HepG2 (cell line): ENCODE measurements around the gene ADAR. TPM values are rescaled to one million over a fixed set of nuclear protein-coding genes. Genes with fewer than 3 reads are reported as not detected.
A peak's percentile ranks its signal among the peaks of the same experiment; 100 is the strongest.

Experiments used
- CCAR2 ChIP-seq: fragments of 200-400 bp; formaldehyde crosslinking; optimal IDR thresholded peaks from 2 replicates; pipeline ENCODE3; 2018; ENCODE audit warnings: low read depth, mild to moderate bottlenecking, low read length, moderate library complexity
- HMG20B ChIP-seq: conservative IDR thresholded peaks from 2 replicates; pipeline ENCODE4 v1.6.1; 2016; ENCODE audit warnings: missing genetic modification reagents, missing compliant biosample characterization
- MAFK ChIP-seq, 2 experiments: IDR thresholded peaks in 1 of 2; conservative IDR thresholded peaks in 1 of 2; 2 replicates each; pipeline ENCODE4 v1.6.1; 2011; ENCODE audit warnings: improper control_type of control experiment in 2 of 2, low read length in 2 of 2
- MTA1 ChIP-seq: sonication (generic); formaldehyde crosslinking; IDR thresholded peaks from 2 replicates; pipeline ENCODE4 v1.4.0; 2020; ENCODE audit warnings: missing genetic modification reagents, mild to moderate bottlenecking, borderline replicate concordance
- MTA3 ChIP-seq: sonication (generic); formaldehyde crosslinking; IDR thresholded peaks from 2 replicates; pipeline ENCODE4 v1.4.0; 2020; ENCODE audit warnings: missing genetic modification reagents
- NR2F1 ChIP-seq, 2 experiments: fragments of 450-650 bp in 1 of 2; formaldehyde crosslinking in 1 of 2; IDR thresholded peaks; 2 replicates each; pipeline versions ENCODE4 v1.5.0 to v1.6.1; 2016 to 2020; ENCODE audit warnings: mild to moderate bottlenecking in 1 of 2, missing compliant biosample characterization in 1 of 2, missing genetic modification reagents in 1 of 2, moderate library complexity in 1 of 2
- NR2F6 ChIP-seq, 2 experiments: IDR thresholded peaks; 2 replicates each; pipeline ENCODE4 v1.6.1; 2016; ENCODE audit warnings: antibody characterized with exemption in 1 of 2, mild to moderate bottlenecking in 1 of 2
- NRL ChIP-seq: sonication (generic); formaldehyde crosslinking; IDR thresholded peaks from 2 replicates; pipeline ENCODE4 v1.5.0; 2020; ENCODE audit warnings: missing genetic modification reagents, mild to moderate bottlenecking, moderate library complexity, borderline replicate concordance
- RFXANK ChIP-seq: IDR thresholded peaks from 2 replicates; pipeline ENCODE4 v1.6.1; 2016
- SNRNP70 ChIP-seq: fragments of 200-400 bp; formaldehyde crosslinking; IDR thresholded peaks from 2 replicates; pipeline ENCODE4 v1.6.1; 2017; ENCODE audit warnings: mild to moderate bottlenecking, low read depth, low read length, moderate library complexity
- ZBTB1 ChIP-seq: sonication (generic); formaldehyde crosslinking; IDR thresholded peaks from 2 replicates; pipeline ENCODE4 v1.4.0; 2020; ENCODE audit warnings: missing genetic modification reagents, borderline replicate concordance
- ZFAT ChIP-seq: sonication (generic); formaldehyde crosslinking; conservative IDR thresholded peaks from 2 replicates; pipeline ENCODE4 v1.8.1; 2023; ENCODE audit warnings: missing genetic modification reagents, inconsistent platforms
- ZNF3 ChIP-seq: IDR thresholded peaks from 2 replicates; pipeline ENCODE4 v1.7.0; 2017; ENCODE audit warnings: inconsistent platforms
- ZNF530 ChIP-seq: sonication (generic); formaldehyde crosslinking; IDR thresholded peaks from 2 replicates; pipeline ENCODE4 v1.5.0; 2020; ENCODE audit warnings: low read depth, mild to moderate bottlenecking, missing genetic modification reagents
- ZNF737 ChIP-seq: sonication (generic); formaldehyde crosslinking; IDR thresholded peaks from 2 replicates; pipeline ENCODE4 v1.5.0; 2020; ENCODE audit warnings: missing genetic modification reagents, mild to moderate bottlenecking, borderline replicate concordance
- ZNF761 ChIP-seq: sonication (generic); formaldehyde crosslinking; conservative IDR thresholded peaks from 2 replicates; pipeline ENCODE4 v1.4.0; 2020; ENCODE audit warnings: mild to moderate bottlenecking, missing genetic modification reagents
- ZNF792 ChIP-seq: IDR thresholded peaks from 2 replicates; pipeline ENCODE4 v1.6.1; 2016
- polyA plus RNA-seq, 8 experiments: library from polyadenylated mRNA; depleted of rRNA in 3 of 8; stranded (reverse) in 7 of 8; unstranded in 1 of 8; fragments of >200 nt; fragmentation: Illumina TruSeq in 4 of 8; extraction: Trizol in 4 of 8; gene quantifications; 2 replicates each; pipeline versions ENCODE4 v1.2.1 to v1.2.3, GENCODE V29; 2011 to 2016; ENCODE audit warnings: low read depth in 4 of 8, missing spikeins in 1 of 8, mixed read lengths in 1 of 8; ENCODE audit not compliant: insufficient read depth in 1 of 8
- total RNA-seq, 5 experiments: library from RNA; depleted of rRNA; stranded (reverse); fragments of >200 nt; fragmentation: Illumina TruSeq; extraction: Trizol; gene quantifications; 2 replicates each; pipeline ENCODE4 v1.2.3, GENCODE V29; 2016; ENCODE audit warnings: low read depth in 1 of 5
- TF ChIP-seq, protein P1 (sequence below): sonication (generic); formaldehyde crosslinking; IDR thresholded peaks from 2 replicates; pipeline ENCODE4 v1.8.1; 2023; ENCODE audit warnings: mild to moderate bottlenecking, missing genetic modification reagents
- TF ChIP-seq, protein P2 (sequence below): sonication (generic); formaldehyde crosslinking; IDR thresholded peaks from 2 replicates; pipeline ENCODE4 v1.4.0; 2020; ENCODE audit warnings: mild to moderate bottlenecking, low read depth, missing genetic modification reagents
- TF ChIP-seq, protein P3 (sequence below): sonication (generic); formaldehyde crosslinking; IDR thresholded peaks from 2 replicates; pipeline ENCODE4 v1.9.0; 2021; ENCODE audit warnings: missing genetic modification reagents, mild to moderate bottlenecking, borderline replicate concordance
- TF ChIP-seq, protein P4 (sequence below): sonication (generic); formaldehyde crosslinking; IDR thresholded peaks from 2 replicates; pipeline ENCODE4 v1.4.0; 2020; ENCODE audit warnings: missing genetic modification reagents
- TF ChIP-seq, protein P5 (sequence below): IDR thresholded peaks from 2 replicates; pipeline ENCODE4 v1.6.1; 2016; ENCODE audit warnings: missing compliant biosample characterization, missing genetic modification reagents, borderline replicate concordance

Gene ADAR
- total and polyA plus RNA-seq, 2 of the 13 experiments (the other 11 are each of a cell fraction or from before 2014, with no cell fraction given), result 70.8 to 86.2 TPM

DNA sequence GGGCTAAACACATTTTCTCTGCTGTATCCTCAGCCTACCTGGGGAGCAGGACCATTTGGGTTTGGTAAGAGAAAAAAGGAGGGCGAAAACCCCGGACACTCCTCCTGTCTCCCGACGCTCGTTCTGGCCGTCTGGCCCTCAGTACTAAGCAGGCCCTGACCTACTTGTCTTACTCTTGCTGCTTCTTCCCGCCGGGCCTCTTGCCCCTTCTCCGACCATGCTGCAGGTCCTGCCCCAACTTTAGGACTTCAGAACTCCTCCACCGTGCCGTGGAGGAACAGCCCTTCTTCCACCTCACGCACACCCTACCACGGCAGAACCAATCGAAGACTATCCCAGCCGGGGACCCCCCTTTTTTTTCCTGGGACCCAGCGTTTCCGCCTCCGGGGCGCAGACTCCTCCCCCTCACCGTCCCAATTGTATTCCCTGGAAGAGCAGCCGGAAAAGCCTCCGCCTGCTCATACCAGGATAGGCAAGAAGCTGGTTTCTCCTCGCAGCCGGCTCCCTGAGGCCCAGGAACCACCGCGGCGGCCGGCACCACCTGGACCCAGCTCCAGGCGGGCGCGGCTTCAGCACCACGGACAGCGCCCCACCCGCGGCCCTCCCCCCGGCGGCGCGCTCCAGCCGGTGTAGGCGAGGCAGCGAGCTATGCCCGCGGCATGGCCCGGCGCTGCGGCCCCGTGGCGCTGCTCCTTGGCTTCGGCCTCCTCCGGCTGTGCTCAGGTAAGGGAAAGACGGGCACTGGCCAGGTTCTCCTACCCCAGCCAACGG lies 40.4 kb downstream of the ADAR start, which contains the start of gene CHRNB2 (continued):
- TF ChIP-seq, protein P1, sequence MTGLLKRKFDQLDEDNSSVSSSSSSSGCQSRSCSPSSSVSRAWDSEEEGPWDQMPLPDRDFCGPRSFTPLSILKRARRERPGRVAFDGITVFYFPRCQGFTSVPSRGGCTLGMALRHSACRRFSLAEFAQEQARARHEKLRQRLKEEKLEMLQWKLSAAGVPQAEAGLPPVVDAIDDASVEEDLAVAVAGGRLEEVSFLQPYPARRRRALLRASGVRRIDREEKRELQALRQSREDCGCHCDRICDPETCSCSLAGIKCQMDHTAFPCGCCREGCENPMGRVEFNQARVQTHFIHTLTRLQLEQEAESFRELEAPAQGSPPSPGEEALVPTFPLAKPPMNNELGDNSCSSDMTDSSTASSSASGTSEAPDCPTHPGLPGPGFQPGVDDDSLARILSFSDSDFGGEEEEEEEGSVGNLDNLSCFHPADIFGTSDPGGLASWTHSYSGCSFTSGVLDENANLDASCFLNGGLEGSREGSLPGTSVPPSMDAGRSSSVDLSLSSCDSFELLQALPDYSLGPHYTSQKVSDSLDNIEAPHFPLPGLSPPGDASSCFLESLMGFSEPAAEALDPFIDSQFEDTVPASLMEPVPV, result peak; percentile 97
- TF ChIP-seq CCAR2 (no peak), MAFK (conservative IDR thresholded peaks at IDR 0.05 in 1 of 2, IDR thresholded peaks at IDR 0.05 in 1 of 2; ENCODE audit: low read length in 2 of 2) (no peak), MTA1 (CRISPR knock-in tag) (no peak; the same call in 1 of the 2 replicates), ZFAT (CRISPR knock-in tag) (no peak), ZNF3 (CRISPR knock-in tag) (peak; percentile 68; the same call in 1 of the 2 replicates), ZNF530 (CRISPR knock-in tag) (no peak), RFXANK (peak; percentile 89; the same call in 1 of the 2 replicates), ZNF761 (CRISPR knock-in tag) (peak; percentile 88; the same call in 1 of the 2 replicates), NR2F1 (CRISPR knock-in tag; IDR thresholded peaks at IDR 0.05) (no peak), ZNF737 (CRISPR knock-in tag) (no peak), MTA3 (CRISPR knock-in tag) (no peak), NR2F6 (IDR thresholded peaks at IDR 0.05) (no peak), NR2F6 (CRISPR knock-in tag; IDR thresholded peaks at IDR 0.05) (0 out of 2 replicates have a peak, but pooled peaks have one; percentile 29), NRL (peak; percentile 78), SNRNP70 (no peak), ZBTB1 (CRISPR knock-in tag) (no peak; the same call in 1 of the 2 replicates), HMG20B (no peak), ZNF792 (CRISPR knock-in tag) (peak; percentile 98)
- TF ChIP-seq, protein P2, sequence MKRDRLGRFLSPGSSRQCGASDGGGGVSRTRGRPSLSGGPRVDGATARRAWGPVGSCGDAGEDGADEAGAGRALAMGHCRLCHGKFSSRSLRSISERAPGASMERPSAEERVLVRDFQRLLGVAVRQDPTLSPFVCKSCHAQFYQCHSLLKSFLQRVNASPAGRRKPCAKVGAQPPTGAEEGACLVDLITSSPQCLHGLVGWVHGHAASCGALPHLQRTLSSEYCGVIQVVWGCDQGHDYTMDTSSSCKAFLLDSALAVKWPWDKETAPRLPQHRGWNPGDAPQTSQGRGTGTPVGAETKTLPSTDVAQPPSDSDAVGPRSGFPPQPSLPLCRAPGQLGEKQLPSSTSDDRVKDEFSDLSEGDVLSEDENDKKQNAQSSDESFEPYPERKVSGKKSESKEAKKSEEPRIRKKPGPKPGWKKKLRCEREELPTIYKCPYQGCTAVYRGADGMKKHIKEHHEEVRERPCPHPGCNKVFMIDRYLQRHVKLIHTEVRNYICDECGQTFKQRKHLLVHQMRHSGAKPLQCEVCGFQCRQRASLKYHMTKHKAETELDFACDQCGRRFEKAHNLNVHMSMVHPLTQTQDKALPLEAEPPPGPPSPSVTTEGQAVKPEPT (CRISPR knock-in tag), result peak; percentile 90; the same call in 1 of the 2 replicates
- TF ChIP-seq, protein P3, sequence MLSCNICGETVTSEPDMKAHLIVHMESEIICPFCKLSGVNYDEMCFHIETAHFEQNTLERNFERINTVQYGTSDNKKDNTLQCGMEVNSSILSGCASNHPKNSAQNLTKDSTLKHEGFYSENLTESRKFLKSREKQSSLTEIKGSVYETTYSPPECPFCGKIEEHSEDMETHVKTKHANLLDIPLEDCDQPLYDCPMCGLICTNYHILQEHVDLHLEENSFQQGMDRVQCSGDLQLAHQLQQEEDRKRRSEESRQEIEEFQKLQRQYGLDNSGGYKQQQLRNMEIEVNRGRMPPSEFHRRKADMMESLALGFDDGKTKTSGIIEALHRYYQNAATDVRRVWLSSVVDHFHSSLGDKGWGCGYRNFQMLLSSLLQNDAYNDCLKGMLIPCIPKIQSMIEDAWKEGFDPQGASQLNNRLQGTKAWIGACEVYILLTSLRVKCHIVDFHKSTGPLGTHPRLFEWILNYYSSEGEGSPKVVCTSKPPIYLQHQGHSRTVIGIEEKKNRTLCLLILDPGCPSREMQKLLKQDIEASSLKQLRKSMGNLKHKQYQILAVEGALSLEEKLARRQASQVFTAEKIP (CRISPR knock-in tag), result no peak
- TF ChIP-seq, protein P4, sequence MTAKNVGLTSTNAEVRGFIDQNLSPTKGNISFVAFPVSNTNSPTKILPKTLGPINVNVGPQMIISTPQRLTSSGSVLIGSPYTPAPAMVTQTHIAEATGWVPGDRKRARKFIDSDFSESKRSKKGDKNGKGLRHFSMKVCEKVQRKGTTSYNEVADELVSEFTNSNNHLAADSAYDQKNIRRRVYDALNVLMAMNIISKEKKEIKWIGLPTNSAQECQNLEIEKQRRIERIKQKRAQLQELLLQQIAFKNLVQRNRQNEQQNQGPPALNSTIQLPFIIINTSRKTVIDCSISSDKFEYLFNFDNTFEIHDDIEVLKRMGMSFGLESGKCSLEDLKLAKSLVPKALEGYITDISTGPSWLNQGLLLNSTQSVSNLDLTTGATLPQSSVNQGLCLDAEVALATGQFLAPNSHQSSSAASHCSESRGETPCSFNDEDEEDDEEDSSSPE (CRISPR knock-in tag), result peak; percentile 52; the same call in 1 of the 2 replicates
- TF ChIP-seq, protein P5, sequence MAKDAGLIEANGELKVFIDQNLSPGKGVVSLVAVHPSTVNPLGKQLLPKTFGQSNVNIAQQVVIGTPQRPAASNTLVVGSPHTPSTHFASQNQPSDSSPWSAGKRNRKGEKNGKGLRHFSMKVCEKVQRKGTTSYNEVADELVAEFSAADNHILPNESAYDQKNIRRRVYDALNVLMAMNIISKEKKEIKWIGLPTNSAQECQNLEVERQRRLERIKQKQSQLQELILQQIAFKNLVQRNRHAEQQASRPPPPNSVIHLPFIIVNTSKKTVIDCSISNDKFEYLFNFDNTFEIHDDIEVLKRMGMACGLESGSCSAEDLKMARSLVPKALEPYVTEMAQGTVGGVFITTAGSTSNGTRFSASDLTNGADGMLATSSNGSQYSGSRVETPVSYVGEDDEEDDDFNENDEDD (CRISPR knock-in tag), result peak; percentile 51; the same call in 1 of the 2 replicates
